Measurements from ENCODE around the gene OCIAD2. TPM values are rescaled to one million over a fixed set of nuclear protein-coding genes. Genes with fewer than 3 reads are reported as not detected.

The OCIAD2 gene
- total RNA-seq, 1 donor: 9.5 TPM

GRCh38 chr4:48909697-48910096, 3.1 kb upstream of the OCIAD2 start:
- peak; percentile 88 for DNase-seq (ENCODE audit: low read depth)
- H3K4me3 ChIP-seq (ENCODE audit: low read depth, low read length): no peak overlapping the region
- no peak for TF ChIP-seq CTCF (IDR thresholded peaks at IDR 0.05; ENCODE audit: insufficient read depth, low read depth, low read length)

- H3K4me3 ChIP-seq (ENCODE audit: low read depth, low read length): no peak overlapping the region
- DNase-seq (ENCODE audit: low read depth): no peak
- no peak for TF ChIP-seq CTCF (IDR thresholded peaks at IDR 0.05; ENCODE audit: insufficient read depth, low read depth, low read length)
Observed at GRCh38 chr4:48908687-48909086, 2.1 kb upstream of the OCIAD2 start.

- TF ChIP-seq CTCF (IDR thresholded peaks at IDR 0.05; ENCODE audit: insufficient read depth, low read depth, low read length): no peak
- no peak for DNase-seq (ENCODE audit: low read depth)
- H3K4me3 ChIP-seq (ENCODE audit: low read depth, low read length): no peak overlapping the region
Observed at GRCh38 chr4:48907706-48908477, 1.3 kb upstream of the OCIAD2 start.

GRCh38 chr4:48905363-48906015, 1.1 kb downstream of the OCIAD2 start:
- H3K4me3 ChIP-seq (ENCODE audit: low read depth, low read length): peak overlapping the region; percentile 62
- DNase-seq (ENCODE audit: low read depth): no peak

GRCh38 chr4:48904541-48905142, 1.9 kb downstream of the OCIAD2 start:
- DNase-seq (ENCODE audit: low read depth): no peak
- H3K4me3 ChIP-seq (ENCODE audit: low read depth, low read length): no peak overlapping the region
- TF ChIP-seq CTCF (IDR thresholded peaks at IDR 0.05; ENCODE audit: insufficient read depth, low read depth, low read length): no peak

More at GRCh38 chr4:48905363-48906015, 1.1 kb downstream of the OCIAD2 start:
- TF ChIP-seq CTCF (IDR thresholded peaks at IDR 0.05; ENCODE audit: insufficient read depth, low read depth, low read length): no peak

- no peak for DNase-seq (ENCODE audit: low read depth)
- TF ChIP-seq CTCF (IDR thresholded peaks at IDR 0.05; ENCODE audit: insufficient read depth, low read depth, low read length): no peak
- H3K4me3 ChIP-seq (ENCODE audit: low read depth, low read length): no peak overlapping the region
Observed at GRCh38 chr4:48904101-48904500, 2.5 kb downstream of the OCIAD2 start.
